H9 (cell line): ENCODE data around the gene SIVA1. TPM values are rescaled to one million over a fixed set of nuclear protein-coding genes. Genes with fewer than 3 reads are reported as not detected.

Experiments
- DNase-seq: peaks from one replicate; pipeline ENCODE4 v3.0.0-alpha.2; 2017
- H2AFZ ChIP-seq: one replicate; pipeline ENCODE4 v1.6.1; 2013; ENCODE audit warnings: mild to moderate bottlenecking, low read length, control low read depth, moderate library complexity
- H2AK5ac ChIP-seq: 2 replicates; pipeline ENCODE4 v1.6.1; 2013; ENCODE audit warnings: low read length, control low read depth, mixed read lengths; ENCODE audit not compliant: insufficient read length
- H2BK120ac ChIP-seq: one replicate; pipeline ENCODE4 v1.6.1; 2013; ENCODE audit warnings: low read depth, mild to moderate bottlenecking, low read length, control low read depth, inconsistent platforms; ENCODE audit not compliant: poor library complexity, severe bottlenecking
- H2BK12ac ChIP-seq: 2 replicates; pipeline ENCODE4 v1.6.1; 2013; ENCODE audit warnings: low read length, control low read depth, mixed read lengths, low read depth; ENCODE audit not compliant: insufficient read length
- H2BK15ac ChIP-seq: 2 replicates; pipeline ENCODE4 v1.6.1; 2013; ENCODE audit warnings: low read depth, low read length, control low read depth
- H2BK20ac ChIP-seq: one replicate; pipeline ENCODE4 v1.6.1; 2013; ENCODE audit warnings: low read depth, mild to moderate bottlenecking, low read length, control low read depth, inconsistent platforms; ENCODE audit not compliant: poor library complexity, severe bottlenecking
- H2BK5ac ChIP-seq: 2 replicates; pipeline ENCODE4 v1.6.1; 2013; ENCODE audit warnings: low read length, control low read depth, mixed read lengths; ENCODE audit not compliant: insufficient read length
- H3K14ac ChIP-seq: 2 replicates; pipeline ENCODE4 v1.6.1; 2013; ENCODE audit warnings: low read length, control low read depth; ENCODE audit not compliant: insufficient read depth
- H3K18ac ChIP-seq: 2 replicates; pipeline ENCODE4 v1.6.1; 2013; ENCODE audit warnings: low read depth, mild to moderate bottlenecking, mixed read lengths, low read length, control low read depth; ENCODE audit not compliant: insufficient read length
- H3K23ac ChIP-seq: 2 replicates; pipeline ENCODE4 v1.6.1; 2013; ENCODE audit warnings: low read length, control low read depth, mixed read lengths, low read depth; ENCODE audit not compliant: insufficient read length
- H3K23me2 ChIP-seq: 2 replicates; pipeline ENCODE4 v1.6.1; 2013; ENCODE audit warnings: low read depth, mild to moderate bottlenecking, mixed read lengths, low read length, control low read depth; ENCODE audit not compliant: insufficient read length, poor library complexity, severe bottlenecking
- H3K27ac ChIP-seq: 2 replicates; pipeline ENCODE4 v1.5.1; 2013; ENCODE audit warnings: low read length, control low read depth, mixed read lengths, low read depth; ENCODE audit not compliant: insufficient read length
- H3K27me3 ChIP-seq: 2 replicates; pipeline ENCODE4 v1.6.1; 2013; ENCODE audit warnings: low read length, control low read depth, inconsistent platforms; ENCODE audit not compliant: insufficient read depth
- H3K4ac ChIP-seq: 2 replicates; pipeline ENCODE4 v1.6.1; 2013; ENCODE audit warnings: low read depth, mild to moderate bottlenecking, control low read depth, inconsistent platforms, low read length, moderate library complexity
- H3K4me1 ChIP-seq: 2 replicates; pipeline ENCODE4 v1.6.1; 2013; ENCODE audit warnings: low read length, control low read depth, inconsistent platforms; ENCODE audit not compliant: insufficient read depth
- H3K4me2 ChIP-seq: 2 replicates; pipeline ENCODE4 v1.6.1; 2013; ENCODE audit warnings: low read length, control low read depth, mixed read lengths; ENCODE audit not compliant: insufficient read length, insufficient read depth
- H3K56ac ChIP-seq: 2 replicates; pipeline ENCODE4 v1.6.1; 2013; ENCODE audit warnings: low read depth, mild to moderate bottlenecking, mixed read lengths, low read length, control low read depth; ENCODE audit not compliant: insufficient read length
- H3K79me1 ChIP-seq: 2 replicates; pipeline ENCODE4 v1.6.1; 2013; ENCODE audit warnings: low read depth, mild to moderate bottlenecking, moderate library complexity, low read length, control low read depth, inconsistent platforms; ENCODE audit not compliant: insufficient read depth, poor library complexity, severe bottlenecking
- H3K79me2 ChIP-seq: 2 replicates; pipeline ENCODE4 v1.6.1; 2013; ENCODE audit warnings: low read length, control low read depth, inconsistent platforms; ENCODE audit not compliant: insufficient read depth
- H3K9ac ChIP-seq: 2 replicates; pipeline ENCODE4 v1.6.1; 2013; ENCODE audit warnings: low read length, control low read depth, mixed read lengths; ENCODE audit not compliant: insufficient read length; ENCODE audit errors: extremely low read depth
- H3K9me3 ChIP-seq: one replicate; pipeline ENCODE4 v1.6.1; 2013; ENCODE audit warnings: low read depth, low read length, inconsistent platforms; ENCODE audit not compliant: control insufficient read depth
- H3T11ph ChIP-seq: one replicate; pipeline ENCODE4 v1.6.1; 2013; ENCODE audit warnings: mild to moderate bottlenecking, low read length, control low read depth, inconsistent platforms
- H4K20me1 ChIP-seq: one replicate; pipeline ENCODE4 v1.6.1; 2013; ENCODE audit not compliant: control insufficient read depth, insufficient read length, insufficient read depth
- H4K5ac ChIP-seq: 2 replicates; pipeline ENCODE4 v1.6.1; 2013; ENCODE audit warnings: low read depth, mild to moderate bottlenecking, mixed read lengths, low read length, control low read depth; ENCODE audit not compliant: insufficient read length
- H4K8ac ChIP-seq: replicated peaks from 2 replicates; pipeline ENCODE4 v1.6.1; 2013; ENCODE audit warnings: low read length, control low read depth, mixed read lengths, low read depth; ENCODE audit not compliant: insufficient read length
- H4K91ac ChIP-seq: 2 replicates; pipeline ENCODE4 v1.6.1; 2013; ENCODE audit warnings: low read depth, mild to moderate bottlenecking, moderate library complexity, mixed read lengths, low read length, control low read depth; ENCODE audit not compliant: insufficient read length
- H3K27ac Mint-ChIP-seq, 3 experiments: 2 replicates in 2 of 3; 3 replicates in 1 of 3; pipeline ENCODE4 v1.8.0; 2020 to 2021; ENCODE audit warnings: mixed read lengths in 3 of 3, mild to moderate bottlenecking in 1 of 3, moderate library complexity in 1 of 3
- H3K27me3 Mint-ChIP-seq: 2 replicates; pipeline ENCODE4 v1.8.0; 2021; ENCODE audit warnings: low read depth, mild to moderate bottlenecking, moderate library complexity, mixed read lengths
- H3K36me3 Mint-ChIP-seq, 3 experiments: 2 replicates in 2 of 3; 3 replicates in 1 of 3; pipeline ENCODE4 v1.8.0; 2020 to 2021; ENCODE audit warnings: low read depth in 3 of 3, mixed read lengths in 3 of 3; ENCODE audit not compliant: insufficient read depth in 1 of 3
- H3K4me1 Mint-ChIP-seq, 2 experiments: 2 replicates each; pipeline ENCODE4 v1.8.0; 2020; ENCODE audit warnings: mixed read lengths in 2 of 2
- H3K4me3 Mint-ChIP-seq, 2 experiments: 2 replicates in 1 of 2; 3 replicates in 1 of 2; pipeline ENCODE4 v1.8.0; 2020 to 2021; ENCODE audit warnings: mild to moderate bottlenecking in 2 of 2, mixed read lengths in 2 of 2, moderate library complexity in 1 of 2
- H3K9me3 Mint-ChIP-seq, 2 experiments: 2 replicates in 1 of 2; 3 replicates in 1 of 2; pipeline ENCODE4 v1.8.0; 2020; ENCODE audit warnings: mild to moderate bottlenecking in 2 of 2, mixed read lengths in 2 of 2, moderate library complexity in 1 of 2
- CTCF ChIP-seq: fragments of 200-600 bp; sonication (generic); conservative IDR thresholded peaks from 3 replicates; pipeline ENCODE4 v1.8.0; 2021; ENCODE audit warnings: antibody characterized with exemption, mild to moderate bottlenecking
- WGBS: extraction: QIAGEN DNeasy Blood & Tissue Kit; methylation state at CpG from one replicate; pipeline ENCODE4 v1.1.7; 2013; ENCODE audit warnings: missing lambda C conversion rate, low lambda C conversion rate, mixed read lengths; ENCODE audit not compliant: insufficient read length; ENCODE audit errors: extremely low coverage; 5-methylcytosine and 5-hydroxymethylcytosine counted together
- total RNA-seq: library from RNA; stranded (reverse); gene quantifications from 2 replicates; pipeline ENCODE4 v1.2.1, GENCODE V29; 2021

The SIVA1 gene
- total RNA-seq, 1 experiment from 2014 or later, result 125 TPM

DNA sequence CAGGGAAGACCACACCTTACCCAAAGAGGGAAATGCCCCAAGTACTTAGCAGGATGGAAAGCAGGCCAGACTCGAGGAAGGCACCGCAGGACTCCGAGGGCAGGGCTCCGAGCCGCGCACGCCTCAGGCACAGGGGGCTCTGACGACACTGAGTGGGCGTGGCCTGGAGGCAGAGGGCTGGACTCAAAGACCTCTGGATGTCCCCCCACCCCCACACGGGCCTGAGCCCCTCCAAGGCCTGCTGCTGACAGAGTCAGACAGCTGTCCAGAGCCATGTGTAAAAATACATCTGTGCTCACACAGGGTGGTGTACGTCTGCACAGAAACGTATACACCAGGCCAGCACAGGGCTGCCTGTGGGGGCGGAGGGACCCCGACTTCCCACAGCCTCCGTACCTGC lies 41.2 kb downstream of the SIVA1 start:
- H3K79me2 ChIP-seq, result no peaks in the 10 kb centered on the region; the same call in 1 of the 2 replicates
- no peak overlapping the region for H3K27ac ChIP-seq
- H2AK5ac ChIP-seq, result no peak overlapping the region

More for the DNA sequence above, 41.2 kb downstream of the SIVA1 start:
- Histone ChIP-seq H3K4me2 (peak overlapping the region; percentile 58), H3K79me1 (peaks cover 3% of the 10 kb centered on the region), H3K27me3 (peaks cover 6% of the 10 kb centered on the region; the same call in 1 of the 2 replicates), H3K23ac (no peak overlapping the region), H2BK5ac (no peak overlapping the region), H4K91ac (no peak overlapping the region), H3K18ac (no peak overlapping the region), H3K9me3 (no peaks in the 10 kb centered on the region), H3K56ac (no peak overlapping the region), H3T11ph (no peak overlapping the region), H2BK120ac (no peak overlapping the region), H3K4ac (no peak overlapping the region), H3K9ac (no peak overlapping the region), H3K14ac (no peak overlapping the region), H4K5ac (no peak overlapping the region), H4K20me1 (no peaks in the 10 kb centered on the region), H3K4me1 (peaks cover 6% of the 10 kb centered on the region; the same call in 1 of the 2 replicates), H3K23me2 (peaks cover 8% of the 10 kb centered on the region), H2BK20ac (no peak overlapping the region), H2BK12ac (no peak overlapping the region), H2BK15ac (no peak overlapping the region), H4K8ac (no peak overlapping the region), H2AFZ (no peak overlapping the region)
- Mint-ChIP-seq H3K36me3 (peaks cover 6 to 19% (median 16%) of the 10 kb centered on the region in 3 experiments; a peak in 6 of 7 replicates), H3K9me3 (no peaks in the 10 kb centered on the region; a peak in 1 of 5 replicates), H3K27ac (no peak overlapping the region; a peak in 1 of 7 replicates), H3K4me3 (peak overlapping the region; percentile 75 to 89), H3K27me3 (peaks cover 32% of the 10 kb centered on the region), H3K4me1 (peaks cover 28 to 52% of the 10 kb centered on the region in 2 experiments)
- DNase-seq, result peak; percentile 79
- TF ChIP-seq CTCF, result no peak
- WGBS, result no CpG with 5 or more reads among the region's 15 CpGs
